Measurements from ENCODE around the gene AURKAIP1.

AURKAIP1 gene

GRCh38 chr1:1359664-1360468 lies 15.1 kb downstream of the AURKAIP1 start:
- no peak for DNase-seq (ENCODE audit: low spot score)

GRCh38 chr1:1359308-1359663 lies 15.7 kb downstream of the AURKAIP1 start:
- no peak for DNase-seq (ENCODE audit: low spot score)

GRCh38 chr1:1358433-1359271 lies 16.4 kb downstream of the AURKAIP1 start, which contains the start of gene MXRA8:
TSS of gene MXRA8 (minus strand) at chr1:1358555. CDS start at chr1:1358504, 51 bp downstream.
- no peak for DNase-seq (ENCODE audit: low spot score)

GRCh38 chr1:1357871-1358432 lies 17.1 kb downstream of the AURKAIP1 start:
- DNase-seq (ENCODE audit: low spot score), result no peak

DNA sequence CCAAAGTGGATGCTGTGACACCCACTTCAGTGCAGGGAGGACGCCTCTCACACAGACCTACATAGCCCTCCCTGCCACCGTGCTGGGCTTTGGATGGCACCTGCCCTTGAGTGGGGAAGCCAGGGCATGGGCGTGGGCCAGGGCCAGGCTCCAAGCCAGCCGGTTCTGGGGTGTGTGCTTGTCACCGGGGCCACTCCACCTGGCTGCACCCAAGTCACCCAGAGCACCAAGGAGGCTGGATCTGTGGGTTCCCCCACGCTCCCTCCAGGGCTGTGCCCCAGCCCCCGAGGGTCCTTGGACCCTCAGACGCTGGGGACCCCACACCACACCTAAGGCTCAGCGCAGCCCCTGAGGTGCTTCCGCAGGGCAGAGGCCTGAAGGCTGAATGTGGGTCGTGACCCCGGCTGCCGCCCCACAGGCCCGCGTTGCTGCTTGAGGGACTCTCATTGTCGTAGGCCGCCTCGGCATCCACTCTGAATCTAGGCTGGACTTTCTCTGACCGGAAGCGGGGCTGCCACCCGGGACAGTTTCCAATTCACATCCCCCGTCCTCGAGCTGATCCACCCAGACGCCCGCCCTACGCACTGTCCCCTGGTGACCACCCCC lies 18.1 kb downstream of the AURKAIP1 start:
- no peak for DNase-seq (ENCODE audit: low spot score)

DNA sequence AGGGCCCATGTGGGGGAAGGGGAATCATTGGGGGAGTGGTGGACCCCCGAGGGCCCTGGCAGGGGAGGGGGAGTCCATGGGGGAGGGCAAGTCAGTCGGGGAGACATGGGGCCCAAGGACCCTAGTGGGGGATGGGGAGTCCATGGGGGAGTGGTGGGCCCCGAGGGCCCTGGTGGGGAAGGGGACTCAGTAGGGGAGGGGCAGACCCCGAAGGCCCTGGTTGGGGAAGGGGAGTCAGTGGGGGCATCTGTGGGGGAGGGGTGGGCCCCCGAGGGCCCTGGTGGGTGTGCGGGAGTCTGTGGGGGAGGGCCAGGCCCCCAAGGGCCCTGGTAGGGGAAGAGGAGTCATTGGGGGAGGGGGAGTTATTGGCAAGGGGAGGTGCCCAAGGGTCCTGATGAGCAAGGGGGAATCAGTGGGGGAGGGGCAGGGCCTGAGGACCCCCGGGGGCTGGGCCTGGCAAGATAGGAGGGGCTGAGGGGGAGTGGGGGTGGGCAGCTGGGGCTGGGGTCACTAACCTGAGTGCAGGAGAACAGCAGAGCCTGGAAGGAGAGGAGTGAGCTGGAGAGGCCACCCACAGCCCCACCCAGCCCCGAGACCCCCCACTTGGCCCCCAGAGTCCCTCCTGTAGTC lies 18.7 kb downstream of the AURKAIP1 start:
- DNase-seq (ENCODE audit: low spot score), result no peak

GRCh38 chr1:1355416-1355815 lies 19.6 kb downstream of the AURKAIP1 start:
- no peak for DNase-seq (ENCODE audit: low spot score)

DNA sequence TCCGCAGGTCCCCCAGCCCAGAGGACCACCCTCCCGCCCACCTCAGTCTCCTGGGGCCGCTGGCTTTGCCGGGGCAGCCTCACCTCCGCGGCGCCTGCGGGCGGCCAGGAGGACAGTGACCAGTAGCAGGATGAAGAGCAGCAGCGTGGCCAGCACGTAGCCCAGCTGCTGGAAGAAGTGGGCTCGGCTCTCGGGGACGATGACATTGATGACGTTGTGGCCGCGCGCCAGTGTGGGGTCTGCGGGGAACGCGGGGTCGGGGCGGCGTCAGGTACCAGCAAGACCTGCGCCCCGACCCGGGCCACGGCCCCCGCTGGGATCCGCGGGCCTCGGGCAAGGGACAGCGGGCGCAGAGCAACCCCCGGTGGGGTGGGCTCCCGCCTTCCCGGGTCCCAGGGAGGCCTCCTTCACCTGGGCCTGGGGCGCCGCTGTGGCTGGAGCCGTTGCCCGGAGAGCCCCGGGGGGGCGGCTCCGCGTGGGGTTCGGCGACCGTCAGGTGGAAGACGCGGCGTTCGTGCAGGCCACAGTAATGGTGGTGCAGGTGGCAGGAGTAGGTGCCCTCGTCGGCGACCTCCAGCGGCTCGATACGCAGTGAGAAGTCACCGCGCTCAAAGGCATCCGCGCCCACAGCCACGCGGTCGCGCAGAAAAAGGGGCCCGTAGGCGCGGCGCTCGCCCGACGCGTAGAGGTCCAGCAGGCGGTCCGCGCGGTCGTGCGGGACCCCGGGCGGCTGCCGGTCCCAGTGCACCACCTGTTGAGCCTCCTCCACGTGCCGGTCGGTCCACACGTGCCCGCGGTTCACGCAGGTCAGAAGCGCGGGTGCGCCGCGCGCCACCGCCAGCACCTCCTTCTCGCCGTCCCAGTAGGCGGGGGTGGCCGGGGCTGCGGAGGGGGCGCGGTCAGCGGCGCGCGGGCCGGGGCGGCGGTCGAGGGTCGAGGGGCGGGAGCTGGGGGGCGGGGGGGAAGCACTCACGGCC lies 20.4 kb downstream of the AURKAIP1 start:
- no peak for DNase-seq (ENCODE audit: low spot score)

- no peak for DNase-seq (ENCODE audit: low spot score)
These were observed 21.4 kb downstream of the AURKAIP1 start for GRCh38 chr1:1353389-1354151.

DNA sequence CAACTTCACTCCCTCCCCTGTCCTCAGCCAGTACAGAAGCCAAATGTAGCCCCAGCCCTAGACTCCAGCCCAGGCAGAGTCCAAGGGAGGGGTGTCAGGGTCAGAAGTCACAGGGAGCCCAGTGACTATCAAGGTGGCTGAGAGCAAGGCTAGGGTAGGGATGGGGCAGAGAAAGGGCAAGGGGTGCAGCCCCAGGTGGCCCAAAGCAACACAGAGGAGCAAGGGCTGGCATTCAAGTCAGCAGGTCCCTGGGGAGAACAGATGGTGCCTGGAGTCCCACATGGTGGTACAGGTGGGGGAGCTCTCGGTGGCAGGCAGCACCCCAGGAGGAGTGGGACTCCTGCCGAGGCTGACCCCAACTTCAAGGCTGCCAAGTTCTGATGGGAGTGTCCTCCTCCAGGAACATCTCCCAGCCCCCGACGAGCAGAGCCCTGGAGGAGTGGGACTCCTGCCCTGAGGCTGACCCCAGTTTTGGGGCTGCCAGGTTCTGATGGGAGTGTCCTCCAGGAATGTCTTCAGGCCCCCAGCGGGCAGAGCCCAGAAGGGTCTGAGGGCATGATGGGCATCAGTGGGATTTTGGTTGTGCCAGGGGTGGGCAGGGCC lies 22.1 kb downstream of the AURKAIP1 start:
- DNase-seq (ENCODE audit: low spot score), result no peak

- no peak for DNase-seq (ENCODE audit: low spot score)
These were observed 23.2 kb downstream of the AURKAIP1 start for GRCh38 chr1:1351511-1352427.

- DNase-seq (ENCODE audit: low spot score), result no peak
These were observed 25.6 kb downstream of the AURKAIP1 start, which contains the start of gene DVL1 for GRCh38 chr1:1349256-1350012. TSS of gene DVL1 (minus strand) at chr1:1349418. CDS start at chr1:1349065, 353 bp downstream.

DNA sequence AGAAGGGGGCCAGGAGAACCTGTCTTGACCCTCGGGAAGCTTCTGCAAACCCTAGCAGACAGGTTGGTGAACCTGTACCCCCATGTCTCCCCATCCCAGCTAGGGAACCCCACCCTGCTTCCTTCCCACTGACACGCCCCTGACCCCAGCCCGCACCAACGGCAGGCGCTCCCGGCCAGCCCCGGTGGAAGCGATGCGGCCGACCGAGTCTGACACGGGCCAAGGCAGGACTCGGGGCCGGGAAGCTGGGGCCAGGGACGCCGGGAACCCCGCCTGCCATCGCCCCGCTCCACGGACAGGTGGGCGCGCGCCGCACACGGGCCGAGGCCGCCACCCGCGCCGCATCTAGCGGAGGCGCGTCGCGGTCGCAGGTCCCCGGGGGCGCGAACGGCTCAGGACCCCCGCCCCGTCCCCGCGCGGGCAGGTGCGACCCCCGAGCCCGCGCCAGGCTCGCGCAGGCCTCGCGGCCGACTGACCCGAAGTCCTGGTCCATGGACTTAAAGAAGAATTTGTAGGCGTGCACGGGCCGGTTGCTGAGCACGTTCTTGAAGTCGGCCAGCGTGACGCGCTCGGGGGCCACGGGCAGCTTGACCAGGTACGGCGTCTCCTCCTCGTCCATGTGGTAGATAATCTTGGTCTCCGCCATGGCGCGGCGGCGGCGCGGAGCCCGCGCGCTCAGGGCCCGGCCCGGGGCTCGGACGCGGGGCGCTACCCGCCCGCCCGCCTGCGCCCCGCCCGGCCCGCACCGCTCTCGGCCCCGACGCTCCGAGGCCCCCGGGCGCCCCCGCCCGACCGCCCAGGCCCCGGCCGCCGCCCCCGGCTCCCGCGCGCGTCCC lies 26.4 kb downstream of the AURKAIP1 start:
- DNase-seq (ENCODE audit: low spot score), result no peak

GRCh38 chr1:1347663-1348419 lies 27.2 kb downstream of the AURKAIP1 start:
- no peak for DNase-seq (ENCODE audit: low spot score)

DNA sequence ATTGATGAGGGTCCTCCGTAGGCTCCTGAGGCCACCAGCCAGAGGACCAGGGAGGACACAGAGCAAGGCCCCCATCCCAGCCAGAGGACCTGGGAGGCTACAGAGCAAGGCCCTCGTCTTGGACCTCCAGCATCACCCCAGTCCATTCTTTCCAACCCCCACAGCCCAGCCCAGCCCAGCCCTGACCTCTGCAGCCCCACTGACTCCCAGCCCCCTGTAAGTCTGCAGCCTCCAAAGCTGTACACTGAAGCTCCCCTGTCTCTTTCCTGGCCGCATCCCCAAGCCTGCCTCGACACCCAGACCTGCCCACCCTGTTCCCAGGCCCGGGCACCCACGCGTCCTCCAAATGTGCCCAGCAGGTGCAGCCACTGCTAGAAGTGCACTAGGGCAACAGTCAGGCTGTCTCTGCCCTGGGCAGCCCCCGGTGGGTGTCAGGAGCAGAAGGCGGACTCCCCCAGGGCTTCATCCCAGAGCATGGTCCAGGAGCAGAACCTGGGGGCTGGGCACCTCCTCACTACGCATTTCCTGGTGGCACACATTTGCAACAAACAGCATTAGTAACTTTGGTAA lies 27.9 kb downstream of the AURKAIP1 start:
- no peak for DNase-seq (ENCODE audit: low spot score)

- DNase-seq (ENCODE audit: low spot score), result no peak
These were observed 28.5 kb downstream of the AURKAIP1 start for GRCh38 chr1:1346501-1346890.

All from pons (tissue), 1 donor.